B cell (primary cell): Measurements from ENCODE around the gene ITPR1. TPM values are rescaled to one million over a fixed set of nuclear protein-coding genes. Genes with fewer than 3 reads are reported as not detected.
"Not testable (repeated sequence)": the region's sequence is repeated elsewhere in the genome, so short reads cannot be mapped to it uniquely, and the experiment has no call there.

Source experiments
- ATAC-seq: fragments of 200-7000 bp; cut with Tn5 transposase; one replicate; pipeline ENCODE4 v1.10.0; 2021; ENCODE audit warnings: low read depth, mild to moderate bottlenecking, moderate number of reproducible peaks, moderate library complexity
- CTCF ChIA-PET: fragments of 350-600 bp; sonication (Branson Sonifier 250); formaldehyde crosslinking; loops from one replicate; lab custom pipeline; 2021; ENCODE audit warnings: antibody characterized with exemption, inconsistent platforms; lab: Charles Lee
- POLR2A ChIA-PET: fragments of 350-600 bp; sonication (Branson Sonifier 250); formaldehyde crosslinking; loops from one replicate; lab custom pipeline; 2021; ENCODE audit warnings: antibody characterized with exemption; lab: Charles Lee
- DNase-seq: peaks from one replicate; pipeline ENCODE4 v3.0.0; 2013
- H2AFZ ChIP-seq: 2 replicates; pipeline ENCODE4 v1.6.1; 2012; ENCODE audit warnings: mild to moderate bottlenecking, low read depth, low read length; ENCODE audit not compliant: insufficient read depth, poor library complexity, severe bottlenecking
- H3K27ac ChIP-seq, 2 donors: 1 replicate in 1 of 2; 2 replicates in 1 of 2; pipeline ENCODE4 v1.5.1; 2012 to 2013; ENCODE audit warnings: low read length in 2 of 2, mild to moderate bottlenecking in 2 of 2, moderate library complexity in 1 of 2
- H3K27me3 ChIP-seq, 4 experiments: fragments of 200-600 bp in 1 of 4; sonication (generic) in 1 of 4; replicated peaks in 1 of 4; 1 replicate in 2 of 4; 2 replicates in 2 of 4; pipeline versions ENCODE4 v1.6.1 to v1.7.0; 2013 to 2016; ENCODE audit warnings: low read length in 3 of 4, mild to moderate bottlenecking in 2 of 4, mixed read lengths in 1 of 4, moderate library complexity in 1 of 4; ENCODE audit not compliant: insufficient read depth in 4 of 4, control insufficient read depth in 3 of 4; ENCODE audit errors: control extremely low read depth in 1 of 4
- H3K36me3 ChIP-seq, 2 experiments: replicated peaks in 1 of 2; 1 replicate in 1 of 2; 2 replicates in 1 of 2; pipeline versions ENCODE4 v1.6.1 to v1.7.1; 2013; ENCODE audit warnings: low read length in 1 of 2; ENCODE audit not compliant: insufficient read depth in 2 of 2, control insufficient read depth in 1 of 2; ENCODE audit errors: control extremely low read depth in 1 of 2, extremely low read depth in 1 of 2
- H3K4me1 ChIP-seq, 2 donors: fragments of 200-600 bp in 1 of 2; sonication (generic) in 1 of 2; 1 replicate in 1 of 2; 2 replicates in 1 of 2; pipeline versions ENCODE4 v1.5.1 to v1.6.1; 2013 to 2017; ENCODE audit warnings: low read length in 2 of 2; ENCODE audit not compliant: control insufficient read depth in 2 of 2, insufficient read depth in 2 of 2
- H3K4me2 ChIP-seq: replicated peaks from 2 replicates; pipeline ENCODE3; 2012; ENCODE audit warnings: mild to moderate bottlenecking, low read depth, low read length; ENCODE audit not compliant: poor library complexity, severe bottlenecking
- H3K4me3 ChIP-seq, 5 experiments: fragments of 200-600 bp in 1 of 5; sonication (generic) in 1 of 5; 1 replicate in 3 of 5; 2 replicates in 2 of 5; pipeline versions ENCODE4 v1.5.1 to v1.7.0; 2011 to 2016; ENCODE audit warnings: low read length in 4 of 5, mild to moderate bottlenecking in 4 of 5, low read depth in 2 of 5, control low read depth in 1 of 5, moderate library complexity in 1 of 5; ENCODE audit not compliant: insufficient read depth in 1 of 5; ENCODE audit errors: control extremely low read depth in 1 of 5, extremely low read depth in 1 of 5
- H3K79me2 ChIP-seq: fragments of 200-600 bp; sonication (generic); one replicate; pipeline ENCODE4 v1.6.0; 2016; ENCODE audit warnings: low read length; ENCODE audit not compliant: control insufficient read depth, insufficient read depth
- H3K9ac ChIP-seq: fragments of 200-600 bp; sonication (generic); 2 replicates; pipeline ENCODE4 v1.6.1; 2017; ENCODE audit warnings: mild to moderate bottlenecking, low read length, moderate library complexity
- H3K9me3 ChIP-seq, 3 donors: one replicate each; pipeline versions ENCODE4 v1.6.1 to v1.7.1; 2013; ENCODE audit warnings: low read length in 2 of 3; ENCODE audit not compliant: control insufficient read depth in 2 of 3, insufficient read depth in 1 of 3; ENCODE audit errors: control extremely low read depth in 1 of 3
- H4K20me1 ChIP-seq: 2 replicates; pipeline ENCODE4 v1.6.0; 2012; ENCODE audit warnings: mild to moderate bottlenecking, low read length; ENCODE audit not compliant: insufficient read depth, control insufficient read depth, poor library complexity, severe bottlenecking
- H3K27ac Mint-ChIP-seq: one replicate; pipeline ENCODE4 v1.8.0; 2021; ENCODE audit warnings: mixed read lengths
- H3K27me3 Mint-ChIP-seq: one replicate; pipeline ENCODE4 v1.8.0; 2021; ENCODE audit warnings: mixed read lengths
- H3K4me1 Mint-ChIP-seq: one replicate; pipeline ENCODE4 v1.8.0; 2021; ENCODE audit warnings: mixed read lengths
- H3K4me3 Mint-ChIP-seq: one replicate; pipeline ENCODE4 v1.8.0; 2021; ENCODE audit warnings: mixed read lengths
- H3K9me3 Mint-ChIP-seq: one replicate; pipeline ENCODE4 v1.8.0; 2022; ENCODE audit warnings: mixed read lengths; ENCODE audit not compliant: insufficient read depth
- CTCF ChIP-seq: fragments of 200-600 bp; IDR thresholded peaks from one replicate; pipeline ENCODE4 v1.8.0; 2022; ENCODE audit warnings: antibody characterized with exemption, mild to moderate bottlenecking
- EZH2 ChIP-seq: IDR thresholded peaks from 2 replicates; pipeline ENCODE4 v1.6.1; 2012; ENCODE audit warnings: borderline replicate concordance, low read depth, mild to moderate bottlenecking, moderate library complexity, low read length; ENCODE audit not compliant: insufficient read depth, poor library complexity, severe bottlenecking
- WGBS: methylation state at CpG from one replicate; pipeline ENCODE4 v1.1.5; 2013; ENCODE audit warnings: missing lambda C conversion rate; ENCODE audit not compliant: insufficient coverage; 5-methylcytosine and 5-hydroxymethylcytosine counted together
- intact Hi-C: fragments of 100-400 bp; cut with micrococcal nuclease; formaldehyde crosslinking; loops from one replicate; pipeline ENCODE4 v1.10.0; 2022
- polyA plus RNA-seq: library from polyadenylated mRNA; depleted of rRNA; stranded (reverse); fragments of >200 nt; gene quantifications from 2 replicates; pipeline ENCODE4 v1.2.3, GENCODE V29; 2012
- total RNA-seq, 2 donors: library from RNA; stranded (reverse); fragments of 120-200 nt in 1 of 2; gene quantifications; 1 replicate in 1 of 2; 2 replicates in 1 of 2; pipeline versions ENCODE4 v1.2.3 to v1.2.4, GENCODE V29; 2013 to 2022

ITPR1 gene
- total and polyA plus RNA-seq, 2 donors (not counting 1 experiment from before 2014, with no cell fraction given): 64.0 to 332 TPM

GRCh38 chr3:4762481-4763230 lies 269.5 kb downstream of the ITPR1 start:
- ATAC-seq, H3K4me1 ChIP-seq, H3K9me3 Mint-ChIP-seq, CTCF ChIA-PET, POLR2A ChIA-PET, H3K27ac Mint-ChIP-seq, H3K27me3 ChIP-seq, H3K27me3 Mint-ChIP-seq, H3K4me1 Mint-ChIP-seq, DNase-seq, H3K4me3 ChIP-seq, H3K27ac ChIP-seq, H3K9ac ChIP-seq, H3K4me3 Mint-ChIP-seq, H3K4me2 ChIP-seq, intact Hi-C loops, H2AFZ ChIP-seq: not testable (repeated sequence)
- no CpG with 5 or more reads among the region's 2 CpGs for WGBS
- peaks cover 2 to 91% of the 10 kb centered on the region in 2 experiments for H3K36me3 ChIP-seq
- H3K9me3 ChIP-seq: peaks cover 2 to 12% (median 4%) of the 10 kb centered on the region in 3 donors
- peaks cover 85% of the 10 kb centered on the region for H4K20me1 ChIP-seq
- peaks cover 33% of the 10 kb centered on the region for H3K79me2 ChIP-seq

GRCh38 chr3:4763604-4764247 lies 270.6 kb downstream of the ITPR1 start:
- H3K27me3 Mint-ChIP-seq: no peaks in the 10 kb centered on the region
- POLR2A ChIA-PET: interaction anchor here (0.7 kb wide), 1 partner anchor 398 kb away, joined by 3 read pairs; no protein-coding TSS in a partner anchor
- WGBS: 100% methylated on average over 10 of the region's 21 CpGs

More at GRCh38 chr3:4763604-4764247, 270.6 kb downstream of the ITPR1 start:
- no peaks in the 10 kb centered on the region for H3K27me3 ChIP-seq
- H2AFZ ChIP-seq: no peak overlapping the region
- H3K4me3 ChIP-seq: no peak overlapping the region
- H3K9ac ChIP-seq: no peak overlapping the region
- peaks cover 2 to 12% (median 4%) of the 10 kb centered on the region in 3 donors for H3K9me3 ChIP-seq
- H3K4me1 ChIP-seq: no peaks in the 10 kb centered on the region
- ATAC-seq (no peak), DNase-seq (no peak)
- no peak for TF ChIP-seq EZH2
- no peak for TF ChIP-seq CTCF
- H3K4me2 ChIP-seq: no peak overlapping the region
- H3K27ac Mint-ChIP-seq: no peak overlapping the region
- CTCF ChIA-PET: interaction anchor here (1.1 to 1.3 kb wide), 2 partner anchors 48 to 52 kb away, joined by 3 to 4 read pairs; no protein-coding TSS in a partner anchor
- no peaks in the 10 kb centered on the region for H3K4me1 Mint-ChIP-seq
- peaks cover 2 to 91% of the 10 kb centered on the region in 2 experiments for H3K36me3 ChIP-seq
- H3K4me3 Mint-ChIP-seq: no peak overlapping the region
- intact Hi-C loops: no loop called here
- peaks cover 80% of the 10 kb centered on the region for H4K20me1 ChIP-seq
- H3K27ac ChIP-seq: no peak overlapping the region
- peaks cover 3% of the 10 kb centered on the region for H3K9me3 Mint-ChIP-seq
- peaks cover 24% of the 10 kb centered on the region for H3K79me2 ChIP-seq
